Neuron (in vitro differentiated cells): ENCODE data around the gene ONECUT2.
"Not testable (repeated sequence)": the region's sequence is repeated elsewhere in the genome, so short reads cannot be mapped to it uniquely, and the experiment has no call there.

Source experiments
- H2AFZ ChIP-seq: one replicate; pipeline ENCODE4 v1.6.1; 2013; ENCODE audit warnings: low read depth, mild to moderate bottlenecking, inconsistent platforms, low read length, moderate library complexity
- H3K27me3 ChIP-seq: one replicate; pipeline ENCODE4 v1.6.1; 2013; ENCODE audit warnings: low read length; ENCODE audit not compliant: insufficient read depth
- H3K36me3 ChIP-seq: one replicate; pipeline ENCODE4 v1.6.1; 2013; ENCODE audit warnings: low read length; ENCODE audit not compliant: insufficient read depth
- H3K4me1 ChIP-seq: one replicate; pipeline ENCODE4 v1.6.1; 2013; ENCODE audit warnings: low read length; ENCODE audit not compliant: insufficient read depth
- H3K4me3 ChIP-seq: 2 replicates; pipeline ENCODE4 v1.5.1; 2013; ENCODE audit warnings: mild to moderate bottlenecking, low read length, moderate library complexity
- H3K9me3 ChIP-seq: one replicate; pipeline ENCODE4 v1.6.1; 2013; ENCODE audit warnings: low read length

Gene ONECUT2

DNA sequence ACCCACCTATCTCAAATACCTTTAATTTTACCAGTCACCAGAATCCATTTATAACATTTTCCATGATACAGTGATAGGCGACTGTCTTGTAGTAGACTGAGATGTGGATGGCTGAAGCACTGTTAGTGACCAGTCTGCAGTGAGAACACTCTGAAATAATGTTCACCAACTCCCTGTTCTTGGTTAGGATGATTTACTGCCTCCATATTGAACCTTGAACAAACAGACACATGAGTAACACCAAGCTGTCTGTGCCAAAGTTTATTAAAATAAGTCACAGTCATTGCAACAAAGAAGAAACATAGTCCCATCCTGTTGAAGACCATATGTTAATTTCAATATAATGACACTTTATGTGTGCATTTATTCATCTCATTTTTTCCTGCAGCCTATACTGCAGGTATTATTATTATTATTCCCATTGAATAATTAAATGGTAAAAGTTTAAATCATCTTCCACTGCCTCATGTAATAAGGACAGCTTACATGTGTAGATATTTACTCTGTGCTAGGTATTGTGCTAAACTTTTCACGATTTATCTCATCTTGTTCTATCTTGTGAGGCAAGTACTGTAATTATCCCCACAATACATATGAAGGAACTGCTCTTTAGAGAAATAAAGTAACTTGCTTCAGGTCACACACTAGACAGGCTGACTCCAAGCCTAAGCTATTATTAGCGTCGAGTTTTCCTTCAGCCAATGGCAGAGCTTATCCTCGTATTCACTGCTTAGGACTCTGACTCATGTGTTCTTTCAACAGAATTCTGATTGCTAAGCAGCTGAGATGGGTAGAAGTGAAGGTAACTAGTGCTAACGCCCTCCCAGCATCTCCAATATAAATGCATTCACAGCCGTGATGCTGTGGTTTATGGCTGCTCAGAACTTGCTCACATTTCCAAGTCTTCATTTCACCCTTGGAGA lies 62.5 kb downstream of the ONECUT2 start:
- Histone ChIP-seq H2AFZ (no peak overlapping the region), H3K9me3 (no peaks in the 10 kb centered on the region), H3K4me1 (no peaks in the 10 kb centered on the region), H3K4me3 (no peak overlapping the region), H3K36me3 (no peaks in the 10 kb centered on the region), H3K27me3 (no peaks in the 10 kb centered on the region)

- no peaks in the 10 kb centered on the region for H3K4me1 ChIP-seq
- H2AFZ ChIP-seq: no peak overlapping the region
- no peaks in the 10 kb centered on the region for H3K27me3 ChIP-seq
- H3K4me3 ChIP-seq: no peak overlapping the region
- no peaks in the 10 kb centered on the region for H3K9me3 ChIP-seq
- H3K36me3 ChIP-seq: no peaks in the 10 kb centered on the region
Observed at GRCh38 chr18:57498682-57499256, 63.6 kb downstream of the ONECUT2 start.

DNA sequence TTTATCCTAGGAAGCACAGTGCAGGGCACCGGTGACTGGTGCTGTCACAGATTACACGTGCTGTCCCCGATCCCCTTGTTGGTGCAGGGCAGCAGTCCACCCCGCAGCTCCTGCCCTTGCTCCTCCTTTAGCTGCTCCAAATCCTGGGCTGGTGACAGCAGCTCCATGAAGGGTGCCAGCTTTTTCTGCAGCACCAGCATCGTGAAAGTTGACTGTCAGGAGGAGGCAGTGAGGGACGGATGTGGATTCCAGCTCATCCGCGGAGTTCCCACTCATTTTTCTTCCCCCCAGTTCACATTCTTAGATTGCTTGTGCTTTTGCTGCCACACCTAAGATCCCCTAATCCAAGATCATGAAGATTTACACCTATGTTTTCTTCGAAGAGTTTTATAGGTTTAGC lies 67.5 kb downstream of the ONECUT2 start:
- H3K9me3 ChIP-seq: no peaks in the 10 kb centered on the region
- H3K4me3 ChIP-seq: no peak overlapping the region
- peaks cover 4% of the 10 kb centered on the region for H3K27me3 ChIP-seq
- H3K36me3 ChIP-seq: no peaks in the 10 kb centered on the region
- no peak overlapping the region for H2AFZ ChIP-seq
- H3K4me1 ChIP-seq: no peaks in the 10 kb centered on the region

DNA sequence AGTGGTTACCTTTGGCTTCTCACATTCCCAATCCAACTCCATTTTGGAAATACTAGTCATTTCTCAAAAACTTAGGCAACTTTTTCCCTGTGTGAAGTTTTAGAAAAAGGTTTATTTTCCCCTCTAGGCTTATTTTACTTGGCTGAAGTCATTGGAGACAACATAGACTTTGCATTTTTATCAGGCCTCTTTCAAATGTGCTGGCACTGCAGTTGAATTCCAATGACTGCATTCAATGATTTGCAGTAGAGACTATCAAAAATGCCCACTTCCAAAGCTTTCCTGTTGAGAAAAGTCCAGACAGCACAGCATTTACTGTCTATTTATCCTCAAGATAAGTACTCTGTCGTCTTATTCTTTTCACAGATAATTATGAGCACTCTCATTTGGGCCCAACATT lies 70.1 kb downstream of the ONECUT2 start:
- Histone ChIP-seq H3K4me3 (no peak overlapping the region), H3K9me3 (no peaks in the 10 kb centered on the region), H3K27me3 (peaks cover 13% of the 10 kb centered on the region), H3K4me1 (no peaks in the 10 kb centered on the region), H3K36me3 (no peaks in the 10 kb centered on the region), H2AFZ (no peak overlapping the region)

DNA sequence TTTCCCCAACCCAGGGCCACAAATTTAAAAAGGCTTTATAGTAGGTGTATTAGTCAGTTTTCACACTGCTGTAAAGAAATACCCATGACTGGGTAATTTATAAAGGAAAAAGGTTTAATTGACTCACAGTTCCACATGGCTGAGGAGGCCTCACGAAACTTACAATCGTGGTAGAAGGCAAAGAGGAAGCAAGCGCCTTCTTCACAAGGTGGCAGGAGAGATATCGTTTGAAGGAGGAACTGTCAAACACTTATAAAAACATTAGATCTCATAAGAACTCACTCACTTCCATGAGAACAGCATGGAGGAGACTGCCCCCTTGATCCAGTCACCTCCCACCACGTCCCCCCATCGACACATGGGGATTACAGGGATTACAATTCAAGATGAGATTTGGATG lies 80.9 kb downstream of the ONECUT2 start:
- Histone ChIP-seq H3K4me3 (no peak overlapping the region), H3K9me3 (no peaks in the 10 kb centered on the region), H3K4me1 (no peaks in the 10 kb centered on the region), H3K36me3 (no peaks in the 10 kb centered on the region), H2AFZ (no peak overlapping the region), H3K27me3 (peaks cover 4% of the 10 kb centered on the region)

DNA sequence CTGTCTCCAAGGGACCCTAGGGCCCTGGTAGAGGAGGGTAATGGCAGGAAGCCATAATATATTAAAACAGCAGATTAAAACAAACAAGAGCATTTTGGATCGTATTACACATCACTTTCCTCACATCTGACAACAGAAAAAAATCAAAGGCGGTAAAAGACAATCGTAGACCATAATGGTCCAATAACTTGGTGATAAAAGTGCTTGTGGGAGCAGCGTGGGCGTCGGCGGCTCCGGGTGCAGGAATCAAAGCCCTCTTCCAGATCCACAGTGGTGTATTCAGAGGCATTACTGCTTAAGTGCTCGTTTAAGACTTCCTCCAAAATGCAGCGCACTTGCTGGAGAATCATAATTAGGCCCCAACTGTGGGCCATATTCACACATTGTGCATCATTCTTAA lies 83.4 kb downstream of the ONECUT2 start:
- Histone ChIP-seq H3K27me3 (peaks cover 4% of the 10 kb centered on the region), H3K4me3 (no peak overlapping the region), H3K36me3 (no peaks in the 10 kb centered on the region), H2AFZ (no peak overlapping the region), H3K4me1 (no peaks in the 10 kb centered on the region), H3K9me3 (no peaks in the 10 kb centered on the region)

- Histone ChIP-seq H3K4me1 (no peaks in the 10 kb centered on the region), H3K27me3 (peaks cover 4% of the 10 kb centered on the region), H3K9me3 (no peaks in the 10 kb centered on the region), H3K36me3 (no peaks in the 10 kb centered on the region), H3K4me3 (no peak overlapping the region), H2AFZ (no peak overlapping the region)
Observed at GRCh38 chr18:57519668-57520424, 84.7 kb downstream of the ONECUT2 start.

GRCh38 chr18:57522348-57522747 lies 87.2 kb downstream of the ONECUT2 start:
- H3K4me3 ChIP-seq, H3K9me3 ChIP-seq, H3K27me3 ChIP-seq, H3K4me1 ChIP-seq, H3K36me3 ChIP-seq, H2AFZ ChIP-seq: not testable (repeated sequence)

- Histone ChIP-seq H3K27me3 (no peaks in the 10 kb centered on the region), H3K4me1 (peaks cover 11% of the 10 kb centered on the region), H3K4me3 (no peak overlapping the region), H3K36me3 (no peaks in the 10 kb centered on the region), H3K9me3 (no peaks in the 10 kb centered on the region), H2AFZ (no peak overlapping the region)
Observed at GRCh38 chr18:57523171-57523956, 88.2 kb downstream of the ONECUT2 start.

- H3K4me3 ChIP-seq: no peak overlapping the region
- H3K27me3 ChIP-seq: no peaks in the 10 kb centered on the region
- H3K36me3 ChIP-seq: no peaks in the 10 kb centered on the region
- H3K4me1 ChIP-seq: peaks cover 11% of the 10 kb centered on the region
- no peaks in the 10 kb centered on the region for H3K9me3 ChIP-seq
- no peak overlapping the region for H2AFZ ChIP-seq
Observed at GRCh38 chr18:57527556-57528229, 92.5 kb downstream of the ONECUT2 start.

- Histone ChIP-seq H3K4me1 (peaks cover 25% of the 10 kb centered on the region), H2AFZ (no peak overlapping the region), H3K4me3 (no peak overlapping the region), H3K9me3 (no peaks in the 10 kb centered on the region), H3K27me3 (no peaks in the 10 kb centered on the region), H3K36me3 (no peaks in the 10 kb centered on the region)
Observed at GRCh38 chr18:57529151-57529550, 94.0 kb downstream of the ONECUT2 start.
